Measurements from ENCODE around the gene IL25.
A peak's percentile ranks its signal among the peaks of the same experiment; 100 is the strongest.

The IL25 gene

DNA sequence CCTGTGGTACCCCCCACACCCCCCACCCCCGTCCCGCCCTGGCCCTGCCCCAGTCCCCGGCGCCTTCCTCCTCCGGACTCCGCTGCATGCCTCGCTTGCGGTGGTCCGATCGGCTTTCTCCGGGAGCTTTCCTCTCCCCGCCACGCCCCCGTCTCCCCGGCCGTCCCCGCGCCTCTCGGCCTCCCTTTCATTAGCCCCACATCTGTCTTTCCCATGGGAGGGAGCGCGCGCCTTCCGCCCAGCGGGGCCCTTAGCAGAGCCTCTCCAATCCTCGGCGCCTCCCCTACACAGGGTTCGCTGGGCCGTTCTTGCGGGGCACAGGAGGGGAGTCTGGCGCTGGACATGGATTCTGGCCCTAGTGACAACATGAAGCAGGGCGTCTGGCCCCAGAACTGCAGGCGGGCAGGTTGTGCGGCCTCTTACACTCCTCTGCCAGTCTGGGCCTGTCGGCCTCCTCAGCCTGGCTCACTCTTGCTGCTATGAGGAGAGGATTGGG lies 6.1 kb upstream of the IL25 start:
- peak overlapping the region; percentile 75 for H2AFZ ChIP-seq (ENCODE audit: low read depth, low read length)
- WGBS = 3% methylated on average over 34 of the region's 34 CpGs
- peak overlapping the region; percentile 58 for H2BK120ac ChIP-seq (ENCODE audit: low read depth, low read length)

DNA sequence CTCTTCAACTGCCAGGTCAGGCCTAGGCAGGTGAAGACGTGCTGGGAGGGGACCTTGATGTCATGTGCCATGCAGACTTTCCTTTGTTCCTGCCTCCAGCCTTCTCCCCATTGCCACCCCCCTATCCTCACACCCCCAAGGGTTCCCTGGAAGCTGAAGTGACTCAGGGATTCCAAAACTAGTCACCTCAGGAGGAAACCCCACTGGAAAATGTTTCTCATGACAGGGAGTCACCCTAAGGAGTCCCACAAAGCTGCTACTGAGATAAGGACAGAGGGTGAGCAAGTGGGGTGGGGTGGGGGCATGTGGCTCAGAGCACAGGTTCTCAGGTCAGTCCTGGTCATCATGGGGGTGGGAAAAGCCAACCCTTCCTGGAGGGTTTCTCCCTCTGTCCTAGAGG lies 2.4 kb upstream of the IL25 start:
- no peaks in the 10 kb centered on the region for H3K9me3 ChIP-seq (ENCODE audit: control insufficient read depth, low read length)
- no peak for DNase-seq
- no peak overlapping the region for H2BK5ac ChIP-seq (ENCODE audit: low read depth, low read length, poor library complexity, severe bottlenecking)
- no peaks in the 10 kb centered on the region for H3K36me3 ChIP-seq (ENCODE audit: control insufficient read depth in 1 of 2, insufficient read depth in 2 of 2, low read depth in 1 of 2, low read length in 2 of 2)
- no peak overlapping the region for H3K4me2 ChIP-seq (ENCODE audit: low read length, poor library complexity, severe bottlenecking)
- no peak overlapping the region for H4K8ac ChIP-seq (ENCODE audit: low read length)
- H2BK120ac ChIP-seq (ENCODE audit: low read depth, low read length) = no peak overlapping the region
- H3K27ac ChIP-seq (ENCODE audit: low read length, poor library complexity, severe bottlenecking) = no peak overlapping the region
- H2BK15ac ChIP-seq (ENCODE audit: low read depth, poor library complexity, severe bottlenecking) = no peak overlapping the region
- no peak overlapping the region for H2AK5ac ChIP-seq (ENCODE audit: low read length, severe bottlenecking)
- no peak overlapping the region for H3K4me3 ChIP-seq (ENCODE audit: insufficient read depth in 1 of 2, low read depth in 1 of 2, low read length in 2 of 2)
- WGBS = 31% methylated on average over 1 of the region's 1 CpG
- H3K18ac ChIP-seq (ENCODE audit: low read depth in 1 of 2, low read length in 2 of 2) = no peak overlapping the region
- H3K9ac ChIP-seq (ENCODE audit: low read length) = no peak overlapping the region
- H3K79me1 ChIP-seq (replicated peaks; ENCODE audit: low read length, poor library complexity, severe bottlenecking) = no peaks in the 10 kb centered on the region
- H4K91ac ChIP-seq (ENCODE audit: low read length) = no peak overlapping the region
- H2AFZ ChIP-seq (ENCODE audit: low read depth, low read length) = no peak overlapping the region
- no peak overlapping the region for H3K23ac ChIP-seq (ENCODE audit: low read length in 2 of 2)
- peaks cover 9% of the 10 kb centered on the region for H3K4me1 ChIP-seq (ENCODE audit: control insufficient read depth, insufficient read depth, low read depth, low read length)
- peaks cover 52 to 62% of the 10 kb centered on the region in 2 experiments for H3K27me3 ChIP-seq (ENCODE audit: control insufficient read depth in 1 of 2, insufficient read depth in 1 of 2, low read length in 2 of 2)
- no peak overlapping the region for H3K14ac ChIP-seq (ENCODE audit: low read length in 2 of 2)
- H3K4ac ChIP-seq (ENCODE audit: low read depth in 1 of 2, low read length in 2 of 2) = no peak overlapping the region
- H2BK12ac ChIP-seq (ENCODE audit: low read length in 2 of 2) = no peak overlapping the region

More for the DNA sequence above, 6.1 kb upstream of the IL25 start:
- Histone ChIP-seq H3K4me3 (ENCODE audit: insufficient read depth in 1 of 2, low read depth in 1 of 2, low read length in 2 of 2) (no peak overlapping the region), H3K27ac (ENCODE audit: low read length, poor library complexity, severe bottlenecking) (peak overlapping the region; percentile 75), H3K18ac (ENCODE audit: low read depth in 1 of 2, low read length in 2 of 2) (peak overlapping the region; percentile 81 to 83), H3K4ac (ENCODE audit: low read depth in 1 of 2, low read length in 2 of 2) (peak overlapping the region in 1 of 2 experiments; percentile 13), H3K36me3 (ENCODE audit: control insufficient read depth in 1 of 2, insufficient read depth in 2 of 2, low read depth in 1 of 2, low read length in 2 of 2) (no peaks in the 10 kb centered on the region), H2BK12ac (ENCODE audit: low read length in 2 of 2) (peak overlapping the region in 1 of 2 experiments; percentile 59), H3K79me1 (replicated peaks; ENCODE audit: low read length, poor library complexity, severe bottlenecking) (peaks cover 8% of the 10 kb centered on the region), H2AK5ac (ENCODE audit: low read length, severe bottlenecking) (no peak overlapping the region), H3K27me3 (ENCODE audit: control insufficient read depth in 1 of 2, insufficient read depth in 1 of 2, low read length in 2 of 2) (peaks cover 34 to 60% of the 10 kb centered on the region in 2 experiments), H4K8ac (ENCODE audit: low read length) (peak overlapping the region; percentile 85), H3K14ac (ENCODE audit: low read length in 2 of 2) (no peak overlapping the region), H4K91ac (ENCODE audit: low read length) (peak overlapping the region; percentile 84), H3K9ac (ENCODE audit: low read length) (peak overlapping the region; percentile 78), H3K9me3 (ENCODE audit: control insufficient read depth, low read length) (no peaks in the 10 kb centered on the region), H3K23ac (ENCODE audit: low read length in 2 of 2) (no peak overlapping the region), H3K4me1 (ENCODE audit: control insufficient read depth, insufficient read depth, low read depth, low read length) (peaks cover 16% of the 10 kb centered on the region), H2BK15ac (ENCODE audit: low read depth, poor library complexity, severe bottlenecking) (peak overlapping the region; percentile 29), H2BK5ac (ENCODE audit: low read depth, low read length, poor library complexity, severe bottlenecking) (peak overlapping the region; percentile 47), H3K4me2 (ENCODE audit: low read length, poor library complexity, severe bottlenecking) (peak overlapping the region; percentile 93)
- peak; percentile 82 for DNase-seq

DNA sequence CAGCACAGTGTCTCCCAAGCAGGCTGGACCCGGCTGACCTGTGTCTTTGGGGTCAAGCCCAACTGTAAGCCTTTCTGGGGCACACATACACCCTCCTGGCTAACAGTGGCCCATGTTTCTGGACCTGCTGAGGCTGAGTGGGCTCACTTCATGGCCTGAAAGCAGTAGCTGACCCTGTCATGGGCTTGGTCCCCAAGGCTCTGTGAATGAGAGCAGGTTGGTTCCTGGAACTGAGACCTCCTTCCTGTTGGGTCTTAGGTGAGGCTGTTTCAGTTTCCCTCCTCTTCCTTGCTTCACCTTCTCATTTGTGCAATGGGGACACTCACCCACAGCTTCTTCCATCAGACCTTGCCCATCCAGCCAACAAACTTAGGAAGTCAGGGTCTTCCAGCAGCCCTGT lies 744 bp upstream of the IL25 start:
- no peak for DNase-seq
- no peak overlapping the region for H2BK5ac ChIP-seq (ENCODE audit: low read depth, low read length, poor library complexity, severe bottlenecking)
- H3K14ac ChIP-seq (ENCODE audit: low read length in 2 of 2) = no peak overlapping the region
- no peak overlapping the region for H2BK120ac ChIP-seq (ENCODE audit: low read depth, low read length)
- H3K27ac ChIP-seq (ENCODE audit: low read length, poor library complexity, severe bottlenecking) = no peak overlapping the region
- H3K36me3 ChIP-seq (ENCODE audit: control insufficient read depth in 1 of 2, insufficient read depth in 2 of 2, low read depth in 1 of 2, low read length in 2 of 2) = no peaks in the 10 kb centered on the region
- H3K4me1 ChIP-seq (ENCODE audit: control insufficient read depth, insufficient read depth, low read depth, low read length) = peaks cover under 1% of the 10 kb centered on the region
- H3K27me3 ChIP-seq (ENCODE audit: control insufficient read depth in 1 of 2, insufficient read depth in 1 of 2, low read length in 2 of 2) = peaks cover 58% of the 10 kb centered on the region in 2 experiments
- H4K91ac ChIP-seq (ENCODE audit: low read length) = no peak overlapping the region
- no peak overlapping the region for H3K4ac ChIP-seq (ENCODE audit: low read depth in 1 of 2, low read length in 2 of 2)
- H2BK12ac ChIP-seq (ENCODE audit: low read length in 2 of 2) = no peak overlapping the region
- WGBS = 100% methylated on average over 1 of the region's 1 CpG
- H3K23ac ChIP-seq (ENCODE audit: low read length in 2 of 2) = no peak overlapping the region
- H3K79me1 ChIP-seq (replicated peaks; ENCODE audit: low read length, poor library complexity, severe bottlenecking) = no peaks in the 10 kb centered on the region
- no peak overlapping the region for H2AFZ ChIP-seq (ENCODE audit: low read depth, low read length)
- H3K18ac ChIP-seq (ENCODE audit: low read depth in 1 of 2, low read length in 2 of 2) = no peak overlapping the region
- no peak overlapping the region for H2AK5ac ChIP-seq (ENCODE audit: low read length, severe bottlenecking)
- H3K9me3 ChIP-seq (ENCODE audit: control insufficient read depth, low read length) = no peaks in the 10 kb centered on the region
- H4K8ac ChIP-seq (ENCODE audit: low read length) = no peak overlapping the region
- no peak overlapping the region for H3K4me3 ChIP-seq (ENCODE audit: insufficient read depth in 1 of 2, low read depth in 1 of 2, low read length in 2 of 2)
- no peak overlapping the region for H2BK15ac ChIP-seq (ENCODE audit: low read depth, poor library complexity, severe bottlenecking)
- H3K9ac ChIP-seq (ENCODE audit: low read length) = no peak overlapping the region
- H3K4me2 ChIP-seq (ENCODE audit: low read length, poor library complexity, severe bottlenecking) = no peak overlapping the region

DNA sequence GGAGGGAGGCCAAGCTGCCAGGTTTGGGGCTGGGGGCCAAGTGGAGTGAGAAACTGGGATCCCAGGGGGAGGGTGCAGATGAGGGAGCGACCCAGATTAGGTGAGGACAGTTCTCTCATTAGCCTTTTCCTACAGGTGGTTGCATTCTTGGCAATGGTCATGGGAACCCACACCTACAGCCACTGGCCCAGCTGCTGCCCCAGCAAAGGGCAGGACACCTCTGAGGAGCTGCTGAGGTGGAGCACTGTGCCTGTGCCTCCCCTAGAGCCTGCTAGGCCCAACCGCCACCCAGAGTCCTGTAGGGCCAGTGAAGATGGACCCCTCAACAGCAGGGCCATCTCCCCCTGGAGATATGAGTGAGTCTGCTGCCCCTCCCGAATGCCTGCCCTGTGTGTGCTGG lies 432 bp downstream of the IL25 start:
- H3K79me1 ChIP-seq (replicated peaks; ENCODE audit: low read length, poor library complexity, severe bottlenecking) = no peaks in the 10 kb centered on the region
- no peak overlapping the region for H3K4ac ChIP-seq (ENCODE audit: low read depth in 1 of 2, low read length in 2 of 2)
- DNase-seq = no peak
- no peak overlapping the region for H3K4me3 ChIP-seq (ENCODE audit: insufficient read depth in 1 of 2, low read depth in 1 of 2, low read length in 2 of 2)
- no peak overlapping the region for H3K4me2 ChIP-seq (ENCODE audit: low read length, poor library complexity, severe bottlenecking)
- no peak overlapping the region for H2BK120ac ChIP-seq (ENCODE audit: low read depth, low read length)
- no peak overlapping the region for H3K23ac ChIP-seq (ENCODE audit: low read length in 2 of 2)
- no peak overlapping the region for H2AK5ac ChIP-seq (ENCODE audit: low read length, severe bottlenecking)
- no peak overlapping the region for H3K27ac ChIP-seq (ENCODE audit: low read length, poor library complexity, severe bottlenecking)
- WGBS = 65% methylated on average over 3 of the region's 3 CpGs
- no peak overlapping the region for H2AFZ ChIP-seq (ENCODE audit: low read depth, low read length)
- H2BK5ac ChIP-seq (ENCODE audit: low read depth, low read length, poor library complexity, severe bottlenecking) = no peak overlapping the region
- no peak overlapping the region for H3K18ac ChIP-seq (ENCODE audit: low read depth in 1 of 2, low read length in 2 of 2)
- peak overlapping the region in 1 of 2 experiments; percentile 6 for H3K14ac ChIP-seq (ENCODE audit: low read length in 2 of 2)
- peaks cover 58 to 65% of the 10 kb centered on the region in 2 experiments for H3K27me3 ChIP-seq (ENCODE audit: control insufficient read depth in 1 of 2, insufficient read depth in 1 of 2, low read length in 2 of 2)
- no peak overlapping the region for H4K8ac ChIP-seq (ENCODE audit: low read length)
- H3K4me1 ChIP-seq (ENCODE audit: control insufficient read depth, insufficient read depth, low read depth, low read length) = no peaks in the 10 kb centered on the region
- no peaks in the 10 kb centered on the region for H3K36me3 ChIP-seq (ENCODE audit: control insufficient read depth in 1 of 2, insufficient read depth in 2 of 2, low read depth in 1 of 2, low read length in 2 of 2)
- H4K91ac ChIP-seq (ENCODE audit: low read length) = no peak overlapping the region
- no peaks in the 10 kb centered on the region for H3K9me3 ChIP-seq (ENCODE audit: control insufficient read depth, low read length)
- H3K9ac ChIP-seq (ENCODE audit: low read length) = no peak overlapping the region
- no peak overlapping the region for H2BK15ac ChIP-seq (ENCODE audit: low read depth, poor library complexity, severe bottlenecking)
- no peak overlapping the region for H2BK12ac ChIP-seq (ENCODE audit: low read length in 2 of 2)

Data from mesenchymal stem cell (in vitro differentiated cells and primary cell).